Aorta (tissue), 5 donors: ENCODE data around the gene GPC5. TPM values are rescaled to one million over a fixed set of nuclear protein-coding genes. Genes with fewer than 3 reads are reported as not detected.

Source experiments
- ATAC-seq: fragments of 200-7000 bp; cut with Tn5 transposase; one replicate; pipeline ENCODE4 v1.9.1; 2022; ENCODE audit warnings: moderate library complexity; ENCODE audit not compliant: low FRiP score
- DNase-seq, 2 donors: peaks; one replicate each; pipeline ENCODE4 v3.0.0-alpha.2; 2020
- H3K27ac ChIP-seq, 2 donors: one replicate each; pipeline ENCODE4 v1.5.1; 2013; ENCODE audit warnings: low read length in 2 of 2, mild to moderate bottlenecking in 2 of 2, moderate library complexity in 2 of 2, control low read depth in 1 of 2, inconsistent platforms in 1 of 2, low read depth in 1 of 2
- H3K27me3 ChIP-seq, 2 donors: one replicate each; pipeline ENCODE4 v1.6.1; 2013; ENCODE audit warnings: control low read depth in 1 of 2, low read length in 1 of 2, mild to moderate bottlenecking in 1 of 2, moderate library complexity in 1 of 2; ENCODE audit not compliant: insufficient read depth in 2 of 2, control insufficient read depth in 1 of 2
- H3K36me3 ChIP-seq, 2 donors: one replicate each; pipeline ENCODE4 v1.6.1; 2013; ENCODE audit warnings: control low read depth in 1 of 2, low read length in 1 of 2, mild to moderate bottlenecking in 1 of 2; ENCODE audit not compliant: insufficient read depth in 2 of 2, control insufficient read depth in 1 of 2
- H3K4me1 ChIP-seq, 2 donors: one replicate each; pipeline ENCODE4 v1.6.1; 2013; ENCODE audit warnings: low read length in 2 of 2, control low read depth in 1 of 2, mild to moderate bottlenecking in 1 of 2, moderate library complexity in 1 of 2; ENCODE audit not compliant: insufficient read depth in 2 of 2, control insufficient read depth in 1 of 2
- H3K4me3 ChIP-seq, 2 donors: one replicate each; pipeline ENCODE4 v1.5.1; 2013; ENCODE audit warnings: low read length in 2 of 2, control low read depth in 1 of 2, mild to moderate bottlenecking in 1 of 2
- H3K9me3 ChIP-seq: one replicate; pipeline ENCODE4 v1.6.1; 2013; ENCODE audit warnings: mild to moderate bottlenecking, low read length; ENCODE audit not compliant: control insufficient read depth
- WGBS, 2 donors: extraction: QIAGEN DNeasy Blood & Tissue Kit; methylation state at CpG; one replicate each; pipeline ENCODE4 v1.1.7; 2013; 5-methylcytosine and 5-hydroxymethylcytosine counted together
- intact Hi-C, 2 donors: fragments of 100-400 bp; cut with DNase I; formaldehyde crosslinking; loops; one replicate each; pipeline versions ENCODE4 v1.14.2 to v1.15.0; 2022
- polyA plus RNA-seq, 2 donors: library from polyadenylated mRNA; stranded (reverse); fragments of 200-250 nt; gene quantifications; one replicate each; pipeline ENCODE4 v1.2.3, GENCODE V29; 2013
- total RNA-seq, 2 donors: library from RNA; stranded (reverse); fragmentation: NEBNext Ultra II Directional; extraction: Animal tissue kit (Norgen Biotek cat#: 25700); gene quantifications; one replicate each; pipeline ENCODE4 v1.2.1, GENCODE V29; 2021
- donor health status: healthy with polysubstance abuse.
- donor health status: Bipolar disorder and iron deficiency.
- donor health status: DM: no; HTN: no; CAD: no.
- donor health status: DM: no; HTN: no; CAD: no.
- donor health status: DM: yes; HTN: yes; CAD: no.

Gene GPC5
- total and polyA plus RNA-seq, 4 donors, result 0.97 to 1.5 TPM; not detected in 2

- no peak overlapping the region for H3K4me3 ChIP-seq
- no peaks in the 10 kb centered on the region for H3K4me1 ChIP-seq
- intact Hi-C loops, result no loop called here
- no peaks in the 10 kb centered on the region for H3K9me3 ChIP-seq
- H3K36me3 ChIP-seq, result no peaks in the 10 kb centered on the region
- no peaks in the 10 kb centered on the region for H3K27me3 ChIP-seq
- DNase-seq, result no peak
- no peak overlapping the region for H3K27ac ChIP-seq
- ATAC-seq, result no peak
These were observed 1168.3 kb downstream of the GPC5 start for GRCh38 chr13:92566767-92567166.

- H3K9me3 ChIP-seq, result no peaks in the 10 kb centered on the region
- no peaks in the 10 kb centered on the region for H3K36me3 ChIP-seq
- no peaks in the 10 kb centered on the region for H3K27me3 ChIP-seq
- intact Hi-C loops, result no loop called here
- H3K4me1 ChIP-seq, result no peaks in the 10 kb centered on the region
- H3K27ac ChIP-seq, result no peak overlapping the region
- ATAC-seq (no peak), DNase-seq (no peak)
- H3K4me3 ChIP-seq, result no peak overlapping the region
- 74 to 75% methylated on average over 4 of the region's 4 CpGs for WGBS, 2 donors
These were observed 1173.8 kb downstream of the GPC5 start for GRCh38 chr13:92572190-92572589.

- intact Hi-C loops, result no loop called here
- Histone ChIP-seq H3K27ac (no peak overlapping the region), H3K4me1 (no peaks in the 10 kb centered on the region), H3K36me3 (no peaks in the 10 kb centered on the region), H3K9me3 (no peaks in the 10 kb centered on the region), H3K4me3 (no peak overlapping the region), H3K27me3 (no peaks in the 10 kb centered on the region)
- no peak for ATAC-seq
- no peak for DNase-seq
- WGBS, 2 donors, result 58 to 65% methylated on average over 10 of the region's 10 CpGs
These were observed 1175.1 kb downstream of the GPC5 start for GRCh38 chr13:92573467-92574057.

GRCh38 chr13:92574499-92574898 is 1176.1 kb downstream of the GPC5 start:
- H3K9me3 ChIP-seq, result no peaks in the 10 kb centered on the region
- no peaks in the 10 kb centered on the region for H3K27me3 ChIP-seq
- no peaks in the 10 kb centered on the region for H3K36me3 ChIP-seq
- no peak for DNase-seq
- H3K27ac ChIP-seq, result no peak overlapping the region
- WGBS, 2 donors, result 83 to 90% methylated on average over 1 of the region's 1 CpG
- H3K4me3 ChIP-seq, result no peak overlapping the region
- no peaks in the 10 kb centered on the region for H3K4me1 ChIP-seq
- intact Hi-C loops, result no loop called here
- no peak for ATAC-seq

- DNase-seq (no peak), ATAC-seq (no peak)
- H3K27me3 ChIP-seq, result no peaks in the 10 kb centered on the region
- intact Hi-C loops, result no loop called here
- H3K27ac ChIP-seq, result no peak overlapping the region
- WGBS, 2 donors, result 73 to 74% methylated on average over 2 of the region's 2 CpGs
- H3K4me1 ChIP-seq, result no peaks in the 10 kb centered on the region
- no peaks in the 10 kb centered on the region for H3K9me3 ChIP-seq
- no peak overlapping the region for H3K4me3 ChIP-seq
- H3K36me3 ChIP-seq, result no peaks in the 10 kb centered on the region
These were observed 1177.4 kb downstream of the GPC5 start for GRCh38 chr13:92575777-92576176.

GRCh38 chr13:92578358-92578757 is 1179.9 kb downstream of the GPC5 start:
- no peak overlapping the region for H3K4me3 ChIP-seq
- H3K27ac ChIP-seq, result no peak overlapping the region
- no peak for DNase-seq
- 97% methylated on average over 6 of the region's 6 CpGs for WGBS, 2 donors
- no peaks in the 10 kb centered on the region for H3K4me1 ChIP-seq
- no peaks in the 10 kb centered on the region for H3K36me3 ChIP-seq
- no peaks in the 10 kb centered on the region for H3K27me3 ChIP-seq
- intact Hi-C loops, result no loop called here
- no peaks in the 10 kb centered on the region for H3K9me3 ChIP-seq
- ATAC-seq, result no peak

GRCh38 chr13:92589955-92590354 is 1191.5 kb downstream of the GPC5 start:
- Histone ChIP-seq H3K27ac (no peak overlapping the region), H3K9me3 (no peaks in the 10 kb centered on the region), H3K4me3 (no peak overlapping the region), H3K4me1 (no peaks in the 10 kb centered on the region), H3K27me3 (no peaks in the 10 kb centered on the region), H3K36me3 (no peaks in the 10 kb centered on the region)
- WGBS, 2 donors, result 87 to 90% methylated on average over 4 of the region's 4 CpGs
- no peak for ATAC-seq
- no peak for DNase-seq
- intact Hi-C loops, result no loop called here

GRCh38 chr13:92590503-92590908 is 1192.1 kb downstream of the GPC5 start:
- DNase-seq (no peak), ATAC-seq (no peak)
- no peaks in the 10 kb centered on the region for H3K9me3 ChIP-seq
- intact Hi-C loops, result no loop called here
- H3K4me1 ChIP-seq, result no peaks in the 10 kb centered on the region
- H3K27ac ChIP-seq, result no peak overlapping the region
- H3K27me3 ChIP-seq, result no peaks in the 10 kb centered on the region
- no peak overlapping the region for H3K4me3 ChIP-seq
- WGBS, 2 donors, result 15 to 18% methylated on average over 5 of the region's 5 CpGs
- H3K36me3 ChIP-seq, result no peaks in the 10 kb centered on the region

GRCh38 chr13:92591117-92591516 is 1192.7 kb downstream of the GPC5 start:
- H3K36me3 ChIP-seq, result no peaks in the 10 kb centered on the region
- no peaks in the 10 kb centered on the region for H3K9me3 ChIP-seq
- ATAC-seq (no peak), DNase-seq (no peak)
- 61 to 70% methylated on average over 5 of the region's 5 CpGs for WGBS, 2 donors
- no peak overlapping the region for H3K4me3 ChIP-seq
- no peaks in the 10 kb centered on the region for H3K4me1 ChIP-seq
- no peak overlapping the region for H3K27ac ChIP-seq
- intact Hi-C loops, result no loop called here
- no peaks in the 10 kb centered on the region for H3K27me3 ChIP-seq
